ENCODE data around the gene FGFR1OP2. TPM values are rescaled to one million over a fixed set of nuclear protein-coding genes. Genes with fewer than 3 reads are reported as not detected.
"Not testable (repeated sequence)": the region's sequence is repeated elsewhere in the genome, so short reads cannot be mapped to it uniquely, and the experiment has no call there.

The FGFR1OP2 gene
- total RNA-seq: 77.0 and 77.5 TPM in 2 replicates
- long read RNA-seq, transcript FGFR1OP2-201 (7 exons, 2,924 nt): minor isoform, 65 of 371 reads
- long read RNA-seq, transcript FGFR1OP2-203 (4 exons, 865 nt): minor isoform, 5 of 371 reads
- long read RNA-seq, transcript FGFR1OP2-202 (6 exons, 2,790 nt): major isoform, 271 of 371 reads
- long read RNA-seq, transcript FGFR1OP2-206 (5 exons, 956 nt): minor isoform, 16 of 371 reads
- long read RNA-seq, partial matches to known transcripts: 7 of 371 reads
- long read RNA-seq, other reads (novel, unspliced or antisense): 6 of 371 reads

DNA sequence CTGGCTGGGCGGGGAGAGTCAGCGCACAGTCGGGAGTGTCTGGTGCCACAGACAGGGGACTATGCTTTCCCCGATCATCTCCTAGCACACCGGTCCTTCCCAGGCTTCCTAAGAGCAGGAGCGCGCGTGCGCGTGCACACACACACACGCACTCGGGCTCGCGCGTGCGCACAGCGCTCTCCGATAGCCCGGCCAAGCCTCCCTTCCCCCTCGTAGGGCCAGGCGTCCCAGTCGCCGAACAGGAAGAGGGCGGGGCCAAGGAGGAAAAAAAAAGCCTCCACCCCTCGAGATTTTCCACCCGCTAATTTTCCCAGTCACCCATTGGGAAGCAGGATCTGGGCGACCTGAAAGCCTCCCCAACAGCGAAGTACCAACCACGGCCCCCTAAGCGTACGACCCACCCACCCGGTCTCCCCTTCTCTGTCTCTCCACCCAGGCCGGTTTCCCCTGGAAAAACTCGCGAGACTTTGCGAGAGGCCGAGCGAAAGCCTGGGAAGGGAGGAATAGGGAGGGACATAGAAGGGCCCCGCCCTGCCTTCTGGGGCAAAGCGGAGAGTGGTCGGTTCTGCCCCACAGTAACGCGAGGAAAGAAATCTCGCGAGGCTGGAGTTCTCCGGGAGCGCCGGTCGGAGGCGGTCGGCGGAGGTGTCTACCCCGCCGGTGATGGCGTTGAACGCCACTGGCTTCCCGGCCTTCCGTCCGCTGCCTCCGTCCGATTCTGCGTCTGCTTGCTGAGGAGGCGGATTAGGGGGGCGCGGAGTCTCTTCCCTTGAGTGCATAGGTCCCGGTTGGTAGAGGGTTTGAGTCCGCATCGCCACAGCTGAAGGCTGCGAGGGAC lies at the start of gene FGFR1OP2, which contains the start of gene INTS13:
Gene FGFR1OP2, plus strand, starts transcription at position 608 of the 838 bp plus-strand sequence. CDS start 15,689 bp downstream, outside the sequence.
Gene INTS13, minus strand, starts transcription at position 119 of the 838 bp plus-strand sequence. CDS start 1,178 bp downstream, outside the sequence.
- Mint-ChIP-seq H3K4me3 (ENCODE audit: low read depth) (peak within 1 kb of the TSS; percentile 97), H3K27me3 (no peaks in the 10 kb centered on the region), H3K4me1 (ENCODE audit: low read depth) (peaks cover 42% of the 10 kb centered on the region), H3K9me3 (ENCODE audit: low read depth) (no peaks in the 10 kb centered on the region), H3K27ac (peak within 1 kb of the TSS; percentile 100), H3K36me3 (ENCODE audit: insufficient read depth) (peaks cover 4% of the 10 kb centered on the region)
- TF ChIP-seq, protein P1, sequence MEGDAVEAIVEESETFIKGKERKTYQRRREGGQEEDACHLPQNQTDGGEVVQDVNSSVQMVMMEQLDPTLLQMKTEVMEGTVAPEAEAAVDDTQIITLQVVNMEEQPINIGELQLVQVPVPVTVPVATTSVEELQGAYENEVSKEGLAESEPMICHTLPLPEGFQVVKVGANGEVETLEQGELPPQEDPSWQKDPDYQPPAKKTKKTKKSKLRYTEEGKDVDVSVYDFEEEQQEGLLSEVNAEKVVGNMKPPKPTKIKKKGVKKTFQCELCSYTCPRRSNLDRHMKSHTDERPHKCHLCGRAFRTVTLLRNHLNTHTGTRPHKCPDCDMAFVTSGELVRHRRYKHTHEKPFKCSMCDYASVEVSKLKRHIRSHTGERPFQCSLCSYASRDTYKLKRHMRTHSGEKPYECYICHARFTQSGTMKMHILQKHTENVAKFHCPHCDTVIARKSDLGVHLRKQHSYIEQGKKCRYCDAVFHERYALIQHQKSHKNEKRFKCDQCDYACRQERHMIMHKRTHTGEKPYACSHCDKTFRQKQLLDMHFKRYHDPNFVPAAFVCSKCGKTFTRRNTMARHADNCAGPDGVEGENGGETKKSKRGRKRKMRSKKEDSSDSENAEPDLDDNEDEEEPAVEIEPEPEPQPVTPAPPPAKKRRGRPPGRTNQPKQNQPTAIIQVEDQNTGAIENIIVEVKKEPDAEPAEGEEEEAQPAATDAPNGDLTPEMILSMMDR (IDR thresholded peaks at IDR 0.05; ENCODE audit: unreplicated experiment): no peak
- DNase-seq (ENCODE audit: low spot score, unreplicated experiment): peak; percentile 100

DNA sequence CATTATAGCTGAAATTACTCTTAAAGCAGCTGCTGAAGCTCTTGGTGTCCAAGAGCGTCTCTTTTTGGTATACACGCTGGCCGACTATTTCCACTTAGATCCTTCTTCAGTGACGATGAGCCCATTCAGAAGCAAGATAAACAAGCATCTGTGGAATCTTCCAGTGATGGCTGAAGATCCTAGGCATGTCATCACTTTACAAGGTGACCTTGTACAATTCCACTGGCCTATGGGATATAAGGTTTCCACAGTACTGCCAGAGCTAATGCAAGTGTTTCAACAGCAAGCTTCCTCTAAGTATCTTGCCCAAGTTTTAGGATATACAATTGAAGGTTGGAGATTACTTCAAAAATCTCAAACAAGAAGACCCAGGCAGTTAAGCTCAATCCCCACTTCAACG lies 47.5 kb upstream of the FGFR1OP2 start:
- H3K9me3 Mint-ChIP-seq (ENCODE audit: low read depth): no peaks in the 10 kb centered on the region

DNA sequence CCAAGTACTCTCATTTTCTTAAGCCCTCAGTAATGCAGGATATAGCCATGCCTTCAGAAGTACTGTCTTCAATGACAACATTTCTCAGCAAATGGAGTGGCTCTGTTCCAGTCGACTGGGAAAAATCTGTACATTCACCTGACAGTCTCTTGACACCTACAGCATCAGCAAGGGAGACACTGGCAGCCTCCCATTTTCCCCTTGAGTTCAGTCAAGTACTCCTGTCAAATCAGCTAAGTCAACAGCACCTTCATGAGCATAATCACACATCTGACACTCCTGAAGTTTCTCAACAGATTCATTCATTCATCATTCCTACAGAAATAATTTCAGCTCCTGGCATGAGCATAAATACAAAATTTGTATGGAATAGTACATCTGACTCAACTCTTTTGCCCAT lies 46.6 kb upstream of the FGFR1OP2 start:
- Mint-ChIP-seq H3K36me3 (ENCODE audit: insufficient read depth) (no peaks in the 10 kb centered on the region), H3K4me3 (ENCODE audit: low read depth) (no peak overlapping the region), H3K9me3 (ENCODE audit: low read depth) (no peaks in the 10 kb centered on the region), H3K27ac (no peak overlapping the region), H3K27me3 (no peaks in the 10 kb centered on the region), H3K4me1 (ENCODE audit: low read depth) (no peaks in the 10 kb centered on the region)
- no peak for DNase-seq (ENCODE audit: low spot score, unreplicated experiment)
- TF ChIP-seq, protein P1 (IDR thresholded peaks at IDR 0.05; ENCODE audit: unreplicated experiment): no peak

More for the DNA sequence above, 47.5 kb upstream of the FGFR1OP2 start:
- Mint-ChIP-seq H3K27ac (no peak overlapping the region), H3K36me3 (ENCODE audit: insufficient read depth) (no peaks in the 10 kb centered on the region), H3K27me3 (no peaks in the 10 kb centered on the region), H3K4me1 (ENCODE audit: low read depth) (no peaks in the 10 kb centered on the region), H3K4me3 (ENCODE audit: low read depth) (no peak overlapping the region)
- TF ChIP-seq, protein P1 (IDR thresholded peaks at IDR 0.05; ENCODE audit: unreplicated experiment): no peak
- DNase-seq (ENCODE audit: low spot score, unreplicated experiment): no peak

DNA sequence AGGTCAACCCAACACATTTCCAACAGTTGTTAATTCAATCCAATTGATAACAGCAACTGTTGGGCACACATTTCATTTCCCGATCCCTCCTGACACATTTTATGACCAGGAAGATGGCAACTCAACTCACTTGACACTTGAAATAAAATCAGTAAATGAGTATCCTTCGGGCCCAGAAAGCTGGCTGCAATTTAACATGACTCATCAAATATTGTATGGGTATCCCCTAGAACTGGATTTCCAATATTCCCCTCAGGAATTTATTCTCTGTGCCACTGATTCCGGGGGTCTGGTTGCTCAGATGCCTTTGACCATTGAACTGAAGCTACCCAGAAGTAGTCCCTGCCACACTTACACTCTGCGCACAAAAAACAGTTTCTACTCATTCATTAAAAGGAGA lies 42.6 kb upstream of the FGFR1OP2 start:
- Mint-ChIP-seq H3K27me3 (no peaks in the 10 kb centered on the region), H3K4me1 (ENCODE audit: low read depth) (peaks cover 2% of the 10 kb centered on the region), H3K9me3 (ENCODE audit: low read depth) (no peaks in the 10 kb centered on the region), H3K36me3 (ENCODE audit: insufficient read depth) (peaks cover 19% of the 10 kb centered on the region), H3K27ac (no peak overlapping the region), H3K4me3 (ENCODE audit: low read depth) (no peak overlapping the region)
- DNase-seq (ENCODE audit: low spot score, unreplicated experiment): no peak
- TF ChIP-seq, protein P1 (IDR thresholded peaks at IDR 0.05; ENCODE audit: unreplicated experiment): no peak

DNA sequence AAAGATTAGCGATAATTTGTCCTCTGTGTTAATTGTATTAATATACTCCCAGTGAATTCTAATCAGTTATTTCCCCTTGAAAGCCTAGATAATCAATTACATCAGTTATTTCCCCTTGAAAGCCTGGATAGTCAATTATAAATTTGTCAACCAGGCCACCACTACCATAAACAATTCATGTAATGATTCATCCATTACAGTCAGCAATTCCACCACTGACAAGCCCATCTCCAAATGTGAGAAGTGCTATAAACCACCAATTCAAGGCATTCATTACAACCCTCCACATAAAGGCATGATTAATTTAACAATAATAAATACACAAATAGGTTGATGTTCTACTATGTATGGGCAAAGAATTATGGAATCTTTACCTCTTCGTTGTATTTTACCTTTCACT lies 41.4 kb upstream of the FGFR1OP2 start:
- DNase-seq (ENCODE audit: low spot score, unreplicated experiment): no peak
- Mint-ChIP-seq H3K36me3 (ENCODE audit: insufficient read depth) (peaks cover 29% of the 10 kb centered on the region), H3K4me3 (ENCODE audit: low read depth) (no peak overlapping the region), H3K27ac (no peak overlapping the region), H3K27me3 (no peaks in the 10 kb centered on the region), H3K4me1 (ENCODE audit: low read depth) (peaks cover 2% of the 10 kb centered on the region), H3K9me3 (ENCODE audit: low read depth) (peaks cover 4% of the 10 kb centered on the region)
- TF ChIP-seq, protein P1 (IDR thresholded peaks at IDR 0.05; ENCODE audit: unreplicated experiment): no peak

DNA sequence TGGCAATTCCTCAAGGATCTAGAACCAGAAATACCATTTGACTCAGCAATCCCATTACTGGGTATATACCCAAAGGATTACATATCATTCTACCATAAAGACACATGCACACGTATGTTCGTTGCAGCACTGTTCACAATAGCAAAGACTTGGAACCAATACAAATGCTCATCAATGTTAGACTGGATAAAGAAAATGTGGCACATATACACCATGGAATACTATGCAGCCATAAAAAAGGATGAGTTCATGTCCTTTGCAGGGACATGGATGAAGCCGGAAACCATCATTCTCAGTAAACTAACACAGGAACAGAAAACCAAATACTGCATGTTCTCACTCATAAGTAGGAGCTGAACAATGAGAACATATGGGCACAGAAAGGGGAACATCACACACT lies 34.9 kb upstream of the FGFR1OP2 start:
- peaks cover 57% of the 10 kb centered on the region for H3K36me3 Mint-ChIP-seq (ENCODE audit: insufficient read depth)

More for the DNA sequence above, 34.9 kb upstream of the FGFR1OP2 start:
- DNase-seq (ENCODE audit: low spot score, unreplicated experiment); H3K27ac Mint-ChIP-seq; H3K27me3 Mint-ChIP-seq; H3K4me1 Mint-ChIP-seq (ENCODE audit: low read depth); H3K4me3 Mint-ChIP-seq (ENCODE audit: low read depth): not testable (repeated sequence)
- peaks cover 18% of the 10 kb centered on the region for H3K9me3 Mint-ChIP-seq (ENCODE audit: low read depth)
